ENCODE results near the gene LAMC1. TPM values are rescaled to one million over a fixed set of nuclear protein-coding genes. Genes with fewer than 3 reads are reported as not detected.

Gene LAMC1
- total and polyA plus RNA-seq, 2 experiments from 2014 or later = 78.4 to 185 TPM

DNA sequence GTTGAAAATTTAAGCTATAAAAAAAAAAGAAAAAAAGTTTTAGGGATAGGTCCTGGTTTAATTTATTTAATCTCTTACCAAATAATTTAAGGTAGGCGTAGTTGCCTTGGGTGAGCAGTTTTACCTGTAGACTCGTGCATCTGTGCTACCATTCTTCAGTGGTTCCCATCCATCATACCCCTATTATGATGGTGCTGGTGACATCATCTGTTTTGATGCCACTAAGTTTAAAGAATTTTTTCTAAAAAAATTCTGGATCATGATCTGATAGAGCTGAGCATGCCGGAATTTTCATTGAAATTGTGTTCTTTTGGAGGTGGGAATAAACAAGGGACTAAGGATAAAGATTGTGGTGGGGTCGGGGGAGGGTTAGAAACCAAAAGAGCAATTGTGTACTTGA is 15.7 kb downstream of the LAMC1 start:
- H3K4me3 ChIP-seq = no peak overlapping the region
- H2AFZ ChIP-seq = no peak overlapping the region
- no peaks in the 10 kb centered on the region for H3K27me3 ChIP-seq
- H3K79me2 ChIP-seq = peaks cover 100% of the 10 kb centered on the region
- no peak for TF ChIP-seq CTCF (IDR thresholded peaks at IDR 0.05; ENCODE audit: poor library complexity)
- no peak for TF ChIP-seq EZH2 (IDR thresholded peaks at IDR 0.05; ENCODE audit: borderline replicate concordance)
- TF ChIP-seq EZH2phosphoT487 (IDR thresholded peaks at IDR 0.05; ENCODE audit: low read depth, severe bottlenecking, unreplicated experiment) = no peak
- H3K4me1 ChIP-seq (ENCODE audit: insufficient read depth) = peaks cover 33% of the 10 kb centered on the region
- WGBS (ENCODE audit: low lambda C conversion rate, missing lambda C conversion rate) = 93% methylated on average over 4 of the region's 4 CpGs
- H3K9me3 ChIP-seq (ENCODE audit: low read depth) = no peaks in the 10 kb centered on the region
- H3K27ac ChIP-seq = no peak overlapping the region
- DNase-seq (ENCODE audit: low spot score) = no peak
- H4K20me1 ChIP-seq (ENCODE audit: insufficient read depth, poor library complexity, severe bottlenecking) = peaks cover 5% of the 10 kb centered on the region
- H3K4me2 ChIP-seq = no peak overlapping the region
- no peaks in the 10 kb centered on the region for H3K9me2 ChIP-seq (replicated peaks; ENCODE audit: insufficient read depth)
- H3K36me3 ChIP-seq (replicated peaks; ENCODE audit: insufficient read depth, low read depth) = no peaks in the 10 kb centered on the region

DNA sequence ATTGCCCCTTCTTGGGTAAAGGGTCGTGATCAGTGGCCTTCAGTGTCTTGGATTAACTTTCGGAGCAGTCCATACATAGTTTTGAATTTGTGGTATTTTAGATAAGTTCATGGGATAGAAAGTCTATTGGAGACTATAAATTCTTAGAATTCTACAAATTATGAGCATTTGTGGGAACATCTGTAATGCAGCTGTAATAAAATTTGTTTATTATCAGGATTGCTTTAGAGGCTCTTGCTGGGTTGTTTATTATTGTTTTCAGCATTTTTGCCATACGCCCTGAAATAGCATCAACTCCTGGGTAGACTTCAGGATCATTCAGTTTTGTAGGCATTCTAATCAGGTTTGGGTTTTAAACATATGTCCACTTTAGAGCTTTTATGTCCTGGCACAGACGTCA is 16.1 kb downstream of the LAMC1 start:
- peak overlapping the region; percentile 28 for H3K4me2 ChIP-seq
- peaks cover 36% of the 10 kb centered on the region for H3K4me1 ChIP-seq (ENCODE audit: insufficient read depth)
- WGBS (ENCODE audit: low lambda C conversion rate, missing lambda C conversion rate) = 64% methylated on average over 4 of the region's 4 CpGs
- peak overlapping the region; percentile 63 for H3K27ac ChIP-seq
- no peaks in the 10 kb centered on the region for H3K9me2 ChIP-seq (replicated peaks; ENCODE audit: insufficient read depth)
- H3K79me2 ChIP-seq = peaks cover 95% of the 10 kb centered on the region
- DNase-seq (ENCODE audit: low spot score) = no peak
- no peak for TF ChIP-seq EZH2phosphoT487 (IDR thresholded peaks at IDR 0.05; ENCODE audit: low read depth, severe bottlenecking, unreplicated experiment)
- no peak for TF ChIP-seq EZH2 (IDR thresholded peaks at IDR 0.05; ENCODE audit: borderline replicate concordance)
- TF ChIP-seq CTCF (IDR thresholded peaks at IDR 0.05; ENCODE audit: poor library complexity) = no peak
- H3K27me3 ChIP-seq = no peaks in the 10 kb centered on the region
- peaks cover 5% of the 10 kb centered on the region for H4K20me1 ChIP-seq (ENCODE audit: insufficient read depth, poor library complexity, severe bottlenecking)
- H3K9me3 ChIP-seq (ENCODE audit: low read depth) = no peaks in the 10 kb centered on the region
- H2AFZ ChIP-seq = no peak overlapping the region
- H3K36me3 ChIP-seq (replicated peaks; ENCODE audit: insufficient read depth, low read depth) = no peaks in the 10 kb centered on the region
- H3K4me3 ChIP-seq = no peak overlapping the region

GRCh38 chr1:183039985-183040447 is 16.8 kb downstream of the LAMC1 start:
- no peaks in the 10 kb centered on the region for H3K27me3 ChIP-seq
- H4K20me1 ChIP-seq (ENCODE audit: insufficient read depth, poor library complexity, severe bottlenecking) = peaks cover 5% of the 10 kb centered on the region
- H3K4me3 ChIP-seq = no peak overlapping the region
- WGBS (ENCODE audit: low lambda C conversion rate, missing lambda C conversion rate) = 39% methylated on average over 3 of the region's 3 CpGs
- peaks cover 43% of the 10 kb centered on the region for H3K4me1 ChIP-seq (ENCODE audit: insufficient read depth)
- H3K4me2 ChIP-seq = peak overlapping the region; percentile 34
- TF ChIP-seq EZH2phosphoT487 (IDR thresholded peaks at IDR 0.05; ENCODE audit: low read depth, severe bottlenecking, unreplicated experiment) = no peak
- no peak for TF ChIP-seq CTCF (IDR thresholded peaks at IDR 0.05; ENCODE audit: poor library complexity)
- TF ChIP-seq EZH2 (IDR thresholded peaks at IDR 0.05; ENCODE audit: borderline replicate concordance) = no peak
- H3K36me3 ChIP-seq (replicated peaks; ENCODE audit: insufficient read depth, low read depth) = no peaks in the 10 kb centered on the region
- DNase-seq (ENCODE audit: low spot score) = no peak
- H3K27ac ChIP-seq = peak overlapping the region; percentile 63
- no peaks in the 10 kb centered on the region for H3K9me3 ChIP-seq (ENCODE audit: low read depth)
- H3K9me2 ChIP-seq (replicated peaks; ENCODE audit: insufficient read depth) = no peaks in the 10 kb centered on the region
- H2AFZ ChIP-seq = no peak overlapping the region
- H3K79me2 ChIP-seq = peaks cover 95% of the 10 kb centered on the region

Measured in hepatocyte (in vitro differentiated cells).